EH (cell line): ENCODE data around the gene CLDN24.

ENCODE experiments used
- DNase-seq: peaks from one replicate; pipeline ENCODE4 v3.0.0-alpha.2; 2015; ENCODE audit warnings: low read depth

CLDN24 gene

GRCh38 chr4:183321079-183321478 is 1.1 kb downstream of the CLDN24 start:
- no peak for DNase-seq

GRCh38 chr4:183320211-183321059 is 1.8 kb downstream of the CLDN24 start, which contains the start of gene CLDN22:
Gene CLDN22, minus strand, starts transcription at chr4:183320276. Its CDS starts 58 bp downstream, at chr4:183320218.
- DNase-seq, result no peak

GRCh38 chr4:183318656-183319055 is 3.6 kb downstream of the CLDN24 start:
- no peak for DNase-seq

- DNase-seq, result no peak
These were observed 7.4 kb downstream of the CLDN24 start for GRCh38 chr4:183314806-183315205.

- no peak for DNase-seq
These were observed 7.9 kb downstream of the CLDN24 start for GRCh38 chr4:183314336-183314735.

GRCh38 chr4:183312841-183313240 is 9.4 kb downstream of the CLDN24 start:
- no peak for DNase-seq

- no peak for DNase-seq
These were observed 15.4 kb downstream of the CLDN24 start for GRCh38 chr4:183306811-183307210.

- DNase-seq, result no peak
These were observed 17.7 kb downstream of the CLDN24 start for GRCh38 chr4:183304538-183304937.

- no peak for DNase-seq
These were observed 18.2 kb downstream of the CLDN24 start for GRCh38 chr4:183304067-183304466.

- DNase-seq, result no peak
These were observed 18.9 kb downstream of the CLDN24 start for GRCh38 chr4:183303301-183303700.

GRCh38 chr4:183300655-183301054 is 21.6 kb downstream of the CLDN24 start:
- no peak for DNase-seq

GRCh38 chr4:183300070-183300469 is 22.2 kb downstream of the CLDN24 start:
- peak; percentile 22 for DNase-seq

- DNase-seq, result no peak
These were observed 22.8 kb downstream of the CLDN24 start for GRCh38 chr4:183299464-183299863.

GRCh38 chr4:183297675-183298074 is 24.6 kb downstream of the CLDN24 start:
- DNase-seq, result no peak

- peak; percentile 24 for DNase-seq
These were observed 26.5 kb downstream of the CLDN24 start for GRCh38 chr4:183295711-183296110.

- no peak for DNase-seq
These were observed 31.2 kb downstream of the CLDN24 start for GRCh38 chr4:183291070-183291469.

- DNase-seq, result peak; percentile 4
These were observed 32.5 kb downstream of the CLDN24 start for GRCh38 chr4:183289688-183290087.

GRCh38 chr4:183288955-183289354 is 33.3 kb downstream of the CLDN24 start:
- DNase-seq, result no peak

GRCh38 chr4:183287677-183288076 is 34.5 kb downstream of the CLDN24 start:
- DNase-seq, result no peak

GRCh38 chr4:183287309-183287659 is 34.9 kb downstream of the CLDN24 start:
- no peak for DNase-seq

- no peak for DNase-seq
These were observed 35.5 kb downstream of the CLDN24 start for GRCh38 chr4:183286590-183287308.

- DNase-seq, result no peak
These were observed 36.3 kb downstream of the CLDN24 start for GRCh38 chr4:183285886-183286285.

GRCh38 chr4:183284965-183285364 is 37.3 kb downstream of the CLDN24 start:
- DNase-seq, result peak; percentile 82
